Stimulated activated memory B cell treated with anti-CD40 and anti-IgM and Interleukin-4, amounts not matched to agents 10 μg/mL and 1 μg/mL and 100 μg/mL, for 72 hours (primary cell): ENCODE measurements around the gene HP1BP3.
A peak's percentile ranks its signal among the peaks of the same experiment; 100 is the strongest.

Source experiments
- ATAC-seq: fragments of 150-1000 bp; cut with Tn5 transposase; 2 replicates; pipeline ENCODE4 v1.10.0; 2021
- H3K27ac Mint-ChIP-seq: one replicate; pipeline ENCODE4 v1.8.0; 2022; ENCODE audit warnings: mild to moderate bottlenecking, mixed read lengths
- H3K27me3 Mint-ChIP-seq: one replicate; pipeline ENCODE4 v1.8.0; 2022; ENCODE audit warnings: mixed read lengths
- H3K36me3 Mint-ChIP-seq: one replicate; pipeline ENCODE4 v1.8.0; 2022; ENCODE audit warnings: mixed read lengths
- H3K4me1 Mint-ChIP-seq: one replicate; pipeline ENCODE4 v1.8.0; 2022; ENCODE audit warnings: mixed read lengths
- H3K4me3 Mint-ChIP-seq: one replicate; pipeline ENCODE4 v1.8.0; 2022; ENCODE audit warnings: mild to moderate bottlenecking, moderate library complexity, mixed read lengths
- H3K9me3 Mint-ChIP-seq: one replicate; pipeline ENCODE4 v1.8.0; 2022; ENCODE audit warnings: mixed read lengths

HP1BP3 gene

GRCh38 chr1:20715406-20715805 lies 71.7 kb downstream of the HP1BP3 start:
- peaks cover 5% of the 10 kb centered on the region for H3K4me1 Mint-ChIP-seq
- H3K36me3 Mint-ChIP-seq: no peaks in the 10 kb centered on the region
- peaks cover 40% of the 10 kb centered on the region for H3K27me3 Mint-ChIP-seq
- H3K9me3 Mint-ChIP-seq: no peaks in the 10 kb centered on the region
- no peak for ATAC-seq
- no peak overlapping the region for H3K27ac Mint-ChIP-seq
- H3K4me3 Mint-ChIP-seq: no peak overlapping the region

GRCh38 chr1:20713440-20713839 lies 73.7 kb downstream of the HP1BP3 start:
- Mint-ChIP-seq H3K36me3 (no peaks in the 10 kb centered on the region), H3K9me3 (no peaks in the 10 kb centered on the region), H3K4me3 (no peak overlapping the region), H3K4me1 (peaks cover 5% of the 10 kb centered on the region), H3K27me3 (peaks cover 39% of the 10 kb centered on the region), H3K27ac (no peak overlapping the region)
- ATAC-seq: no peak

GRCh38 chr1:20712215-20712577 lies 74.9 kb downstream of the HP1BP3 start:
- ATAC-seq: no peak

GRCh38 chr1:20711285-20712214 lies 75.6 kb downstream of the HP1BP3 start:
- peak; percentile 29 for ATAC-seq
- H3K27me3 Mint-ChIP-seq: peaks cover 31% of the 10 kb centered on the region
- no peak overlapping the region for H3K4me3 Mint-ChIP-seq
- no peaks in the 10 kb centered on the region for H3K9me3 Mint-ChIP-seq
- H3K4me1 Mint-ChIP-seq: no peaks in the 10 kb centered on the region
- H3K27ac Mint-ChIP-seq: no peak overlapping the region
- H3K36me3 Mint-ChIP-seq: no peaks in the 10 kb centered on the region

More at GRCh38 chr1:20712215-20712577, 74.9 kb downstream of the HP1BP3 start:
- no peaks in the 10 kb centered on the region for H3K36me3 Mint-ChIP-seq
- H3K4me1 Mint-ChIP-seq: no peaks in the 10 kb centered on the region
- no peak overlapping the region for H3K4me3 Mint-ChIP-seq
- H3K27me3 Mint-ChIP-seq: peaks cover 35% of the 10 kb centered on the region
- no peaks in the 10 kb centered on the region for H3K9me3 Mint-ChIP-seq
- no peak overlapping the region for H3K27ac Mint-ChIP-seq

GRCh38 chr1:20710469-20711284 lies 76.4 kb downstream of the HP1BP3 start:
- no peaks in the 10 kb centered on the region for H3K36me3 Mint-ChIP-seq
- no peak overlapping the region for H3K27ac Mint-ChIP-seq
- no peaks in the 10 kb centered on the region for H3K9me3 Mint-ChIP-seq

GRCh38 chr1:20709868-20710267 lies 77.2 kb downstream of the HP1BP3 start:
- H3K27ac Mint-ChIP-seq: no peak overlapping the region
- no peaks in the 10 kb centered on the region for H3K4me1 Mint-ChIP-seq
- ATAC-seq: peak; percentile 18
- no peaks in the 10 kb centered on the region for H3K36me3 Mint-ChIP-seq
- no peaks in the 10 kb centered on the region for H3K9me3 Mint-ChIP-seq
- no peak overlapping the region for H3K4me3 Mint-ChIP-seq
- H3K27me3 Mint-ChIP-seq: peaks cover 14% of the 10 kb centered on the region

More at GRCh38 chr1:20710469-20711284, 76.4 kb downstream of the HP1BP3 start:
- peaks cover 22% of the 10 kb centered on the region for H3K27me3 Mint-ChIP-seq
- H3K4me1 Mint-ChIP-seq: no peaks in the 10 kb centered on the region
- H3K4me3 Mint-ChIP-seq: no peak overlapping the region
- ATAC-seq: no peak

- Mint-ChIP-seq H3K4me3 (no peak overlapping the region), H3K4me1 (no peaks in the 10 kb centered on the region), H3K27ac (no peak overlapping the region), H3K9me3 (no peaks in the 10 kb centered on the region), H3K27me3 (peaks cover 14% of the 10 kb centered on the region), H3K36me3 (no peaks in the 10 kb centered on the region)
- ATAC-seq: no peak
Measured at GRCh38 chr1:20708891-20709290, 78.2 kb downstream of the HP1BP3 start.

GRCh38 chr1:20708057-20708456 lies 79.0 kb downstream of the HP1BP3 start:
- no peaks in the 10 kb centered on the region for H3K4me1 Mint-ChIP-seq
- no peak for ATAC-seq
- H3K36me3 Mint-ChIP-seq: no peaks in the 10 kb centered on the region
- H3K4me3 Mint-ChIP-seq: no peak overlapping the region
- H3K27me3 Mint-ChIP-seq: peaks cover 14% of the 10 kb centered on the region
- H3K27ac Mint-ChIP-seq: no peak overlapping the region
- H3K9me3 Mint-ChIP-seq: no peaks in the 10 kb centered on the region

GRCh38 chr1:20706841-20707240 lies 80.3 kb downstream of the HP1BP3 start:
- H3K4me3 Mint-ChIP-seq: no peak overlapping the region
- peaks cover 14% of the 10 kb centered on the region for H3K27me3 Mint-ChIP-seq
- no peaks in the 10 kb centered on the region for H3K4me1 Mint-ChIP-seq
- H3K36me3 Mint-ChIP-seq: no peaks in the 10 kb centered on the region
- ATAC-seq: no peak
- H3K9me3 Mint-ChIP-seq: no peaks in the 10 kb centered on the region
- H3K27ac Mint-ChIP-seq: no peak overlapping the region

- Mint-ChIP-seq H3K9me3 (no peaks in the 10 kb centered on the region), H3K27me3 (peaks cover 14% of the 10 kb centered on the region), H3K36me3 (no peaks in the 10 kb centered on the region), H3K4me3 (no peak overlapping the region), H3K4me1 (no peaks in the 10 kb centered on the region), H3K27ac (no peak overlapping the region)
- no peak for ATAC-seq
Measured at GRCh38 chr1:20705203-20705755, 81.8 kb downstream of the HP1BP3 start.

- no peak overlapping the region for H3K27ac Mint-ChIP-seq
- no peaks in the 10 kb centered on the region for H3K4me1 Mint-ChIP-seq
- H3K36me3 Mint-ChIP-seq: no peaks in the 10 kb centered on the region
- no peak for ATAC-seq
- peaks cover 9% of the 10 kb centered on the region for H3K27me3 Mint-ChIP-seq
- no peak overlapping the region for H3K4me3 Mint-ChIP-seq
- no peaks in the 10 kb centered on the region for H3K9me3 Mint-ChIP-seq
Measured at GRCh38 chr1:20704390-20705202, 82.5 kb downstream of the HP1BP3 start.

GRCh38 chr1:20703124-20703756 lies 83.9 kb downstream of the HP1BP3 start:
- Mint-ChIP-seq H3K27ac (no peak overlapping the region), H3K4me1 (no peaks in the 10 kb centered on the region), H3K27me3 (peaks cover 9% of the 10 kb centered on the region), H3K4me3 (no peak overlapping the region), H3K36me3 (no peaks in the 10 kb centered on the region), H3K9me3 (no peaks in the 10 kb centered on the region)
- ATAC-seq: no peak

GRCh38 chr1:20702416-20702815 lies 84.7 kb downstream of the HP1BP3 start:
- Mint-ChIP-seq H3K36me3 (no peaks in the 10 kb centered on the region), H3K27ac (no peak overlapping the region), H3K4me3 (no peak overlapping the region), H3K27me3 (peaks cover 9% of the 10 kb centered on the region), H3K4me1 (no peaks in the 10 kb centered on the region), H3K9me3 (no peaks in the 10 kb centered on the region)
- no peak for ATAC-seq

- peaks cover 9% of the 10 kb centered on the region for H3K27me3 Mint-ChIP-seq
- H3K4me3 Mint-ChIP-seq: no peak overlapping the region
- peaks cover 3% of the 10 kb centered on the region for H3K4me1 Mint-ChIP-seq
- H3K27ac Mint-ChIP-seq: no peak overlapping the region
- H3K9me3 Mint-ChIP-seq: no peaks in the 10 kb centered on the region
- no peaks in the 10 kb centered on the region for H3K36me3 Mint-ChIP-seq
- ATAC-seq: no peak
Measured at GRCh38 chr1:20701847-20702246, 85.3 kb downstream of the HP1BP3 start.
